NT2/D1 (cell line): Measurements from ENCODE around the gene PNPLA3.

Experiments
- DNase-seq: peaks from one replicate; pipeline ENCODE4 v3.0.0-alpha.2; 2011; ENCODE audit warnings: low read depth, low spot score
- H3K27me3 ChIP-seq: 2 replicates; pipeline ENCODE4 v1.6.0; 2011; ENCODE audit warnings: mild to moderate bottlenecking; ENCODE audit not compliant: insufficient read length, insufficient read depth
- H3K36me3 ChIP-seq: 2 replicates; pipeline ENCODE4 v1.6.1; 2011; ENCODE audit warnings: mild to moderate bottlenecking, low read length, mixed read lengths; ENCODE audit not compliant: insufficient read depth, insufficient read length
- H3K4me1 ChIP-seq: 2 replicates; pipeline ENCODE4 v1.5.1; 2011; ENCODE audit not compliant: insufficient read depth, insufficient read length
- H3K4me3 ChIP-seq: 2 replicates; pipeline ENCODE4 v1.5.1; 2011; ENCODE audit warnings: low read depth; ENCODE audit not compliant: insufficient read length
- H3K9ac ChIP-seq: 2 replicates; pipeline ENCODE4 v1.6.0; 2011; ENCODE audit warnings: low read depth; ENCODE audit not compliant: insufficient read length
- H3K9me3 ChIP-seq: 2 replicates; pipeline ENCODE4 v1.5.1; 2011; ENCODE audit warnings: mild to moderate bottlenecking, low read length; ENCODE audit not compliant: insufficient read depth
- SUZ12 ChIP-seq: IDR thresholded peaks from 2 replicates; pipeline ENCODE4 v1.6.1; 2011; ENCODE audit not compliant: insufficient read length, insufficient read depth; ENCODE audit errors: extremely low read depth
- YY1 ChIP-seq: IDR thresholded peaks from 2 replicates; pipeline ENCODE4 v1.6.1; 2011; ENCODE audit not compliant: insufficient read length, insufficient read depth
- ZNF274 ChIP-seq: IDR thresholded peaks from 2 replicates; pipeline ENCODE4 v1.6.1; 2011; ENCODE audit warnings: mild to moderate bottlenecking, low read depth, low read length

PNPLA3 gene

GRCh38 chr22:43992331-43992821, 68.8 kb downstream of the PNPLA3 start:
- Histone ChIP-seq H3K9me3 (no peaks in the 10 kb centered on the region), H3K4me3 (no peak overlapping the region), H3K36me3 (peaks cover 81% of the 10 kb centered on the region), H3K4me1 (peaks cover 5% of the 10 kb centered on the region), H3K27me3 (no peaks in the 10 kb centered on the region), H3K9ac (no peak overlapping the region)
- no peak for DNase-seq
- TF ChIP-seq SUZ12 (no peak), ZNF274 (no peak), YY1 (no peak)

GRCh38 chr22:43993072-43993760, 69.6 kb downstream of the PNPLA3 start:
- H3K9me3 ChIP-seq: no peaks in the 10 kb centered on the region
- peak overlapping the region; percentile 50 for H3K9ac ChIP-seq
- peaks cover 81% of the 10 kb centered on the region for H3K36me3 ChIP-seq
- TF ChIP-seq SUZ12: no peak
- no peak overlapping the region for H3K4me3 ChIP-seq
- peak; percentile 32 for DNase-seq
- peaks cover 5% of the 10 kb centered on the region for H3K4me1 ChIP-seq
- no peaks in the 10 kb centered on the region for H3K27me3 ChIP-seq

- Histone ChIP-seq H3K36me3 (peaks cover 81% of the 10 kb centered on the region), H3K4me3 (no peak overlapping the region), H3K27me3 (no peaks in the 10 kb centered on the region), H3K4me1 (peaks cover 5% of the 10 kb centered on the region), H3K9me3 (no peaks in the 10 kb centered on the region), H3K9ac (no peak overlapping the region)
- TF ChIP-seq ZNF274 (no peak), SUZ12 (no peak), YY1 (no peak)
- DNase-seq: no peak
These were observed 70.4 kb downstream of the PNPLA3 start for GRCh38 chr22:43994006-43994405.

GRCh38 chr22:43994416-43994815, 70.8 kb downstream of the PNPLA3 start:
- DNase-seq: no peak
- TF ChIP-seq YY1: no peak
- TF ChIP-seq ZNF274: no peak
- no peak for TF ChIP-seq SUZ12
- Histone ChIP-seq H3K9ac (no peak overlapping the region), H3K27me3 (no peaks in the 10 kb centered on the region), H3K36me3 (peaks cover 84% of the 10 kb centered on the region), H3K4me3 (no peak overlapping the region), H3K9me3 (no peaks in the 10 kb centered on the region), H3K4me1 (peaks cover 5% of the 10 kb centered on the region)

GRCh38 chr22:43995057-43995685, 71.6 kb downstream of the PNPLA3 start:
- peaks cover 5% of the 10 kb centered on the region for H3K4me1 ChIP-seq
- peaks cover 84% of the 10 kb centered on the region for H3K36me3 ChIP-seq
- no peaks in the 10 kb centered on the region for H3K27me3 ChIP-seq
- H3K4me3 ChIP-seq: no peak overlapping the region
- no peak overlapping the region for H3K9ac ChIP-seq
- no peaks in the 10 kb centered on the region for H3K9me3 ChIP-seq
- TF ChIP-seq SUZ12 (no peak), ZNF274 (no peak), YY1 (no peak)
- DNase-seq: no peak

GRCh38 chr22:43995798-43996169, 72.2 kb downstream of the PNPLA3 start:
- Histone ChIP-seq H3K9ac (no peak overlapping the region), H3K9me3 (no peaks in the 10 kb centered on the region), H3K27me3 (no peaks in the 10 kb centered on the region), H3K4me1 (peaks cover 5% of the 10 kb centered on the region), H3K36me3 (peaks cover 82% of the 10 kb centered on the region), H3K4me3 (no peak overlapping the region)
- DNase-seq: no peak
- TF ChIP-seq YY1 (no peak), ZNF274 (no peak), SUZ12 (no peak)

GRCh38 chr22:43996170-43996980, 72.8 kb downstream of the PNPLA3 start:
- Histone ChIP-seq H3K36me3 (peaks cover 81% of the 10 kb centered on the region), H3K4me1 (peaks cover 5% of the 10 kb centered on the region), H3K9me3 (no peaks in the 10 kb centered on the region), H3K4me3 (no peak overlapping the region), H3K27me3 (no peaks in the 10 kb centered on the region), H3K9ac (no peak overlapping the region)
- DNase-seq: no peak
- TF ChIP-seq YY1 (no peak), ZNF274 (no peak), SUZ12 (no peak)
